Ureter (tissue), 1 donor: ENCODE measurements around the gene EID3. TPM values are rescaled to one million over a fixed set of nuclear protein-coding genes. Genes with fewer than 3 reads are reported as not detected.
"Not testable (repeated sequence)": the region's sequence is repeated elsewhere in the genome, so short reads cannot be mapped to it uniquely, and the experiment has no call there.

Experiments
- DNase-seq: peaks from one replicate; pipeline ENCODE4 v3.0.0-alpha.2; 2020; ENCODE audit warnings: low spot score
- total RNA-seq: library from RNA; stranded (reverse); gene quantifications from one replicate; pipeline ENCODE4 v1.2.4, GENCODE V29; 2023
- donor health status: DM: yes; HTN: yes; CAD: no.

Gene EID3
- total RNA-seq, 1 donor from 2014 or later = 4.7 TPM

DNA sequence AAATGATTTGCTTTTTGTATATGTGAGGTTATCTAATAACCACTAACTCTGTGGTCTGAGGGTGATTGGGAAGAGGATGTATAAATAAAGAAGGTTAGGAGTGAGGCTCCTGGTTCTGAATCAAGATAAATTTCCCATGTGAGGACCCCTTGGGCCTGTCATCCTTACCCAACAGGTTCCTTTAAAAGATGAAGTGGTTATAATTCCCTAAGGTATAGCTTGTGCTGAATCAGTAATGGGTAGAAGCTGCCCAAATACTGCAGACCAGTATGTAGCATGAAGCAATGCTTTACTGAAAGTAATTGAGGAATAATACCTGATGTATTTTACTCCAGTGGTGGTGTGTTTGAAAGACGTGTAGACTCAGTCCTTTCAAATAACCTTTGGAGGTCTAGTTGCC lies 8.7 kb downstream of the EID3 start:
- no peak for DNase-seq

DNA sequence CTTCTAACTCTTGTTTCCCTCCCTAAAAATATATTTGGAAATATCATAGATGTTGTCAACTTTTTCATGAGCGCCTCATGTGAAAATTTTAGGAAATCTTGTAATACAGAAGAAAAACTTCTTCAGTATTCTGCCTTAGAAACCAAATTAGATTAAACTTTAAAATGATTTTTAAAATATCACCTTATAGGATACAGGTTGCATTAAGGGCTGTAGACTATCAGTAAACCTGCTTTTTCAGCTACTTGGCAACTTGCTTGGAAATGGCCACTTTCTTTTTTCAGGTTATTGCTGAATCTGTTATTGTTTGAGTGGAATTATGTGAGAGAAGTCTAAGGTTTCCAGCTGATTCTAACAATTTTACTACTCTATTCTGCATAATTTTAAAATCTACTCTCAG lies 9.1 kb downstream of the EID3 start:
- DNase-seq = no peak

DNA sequence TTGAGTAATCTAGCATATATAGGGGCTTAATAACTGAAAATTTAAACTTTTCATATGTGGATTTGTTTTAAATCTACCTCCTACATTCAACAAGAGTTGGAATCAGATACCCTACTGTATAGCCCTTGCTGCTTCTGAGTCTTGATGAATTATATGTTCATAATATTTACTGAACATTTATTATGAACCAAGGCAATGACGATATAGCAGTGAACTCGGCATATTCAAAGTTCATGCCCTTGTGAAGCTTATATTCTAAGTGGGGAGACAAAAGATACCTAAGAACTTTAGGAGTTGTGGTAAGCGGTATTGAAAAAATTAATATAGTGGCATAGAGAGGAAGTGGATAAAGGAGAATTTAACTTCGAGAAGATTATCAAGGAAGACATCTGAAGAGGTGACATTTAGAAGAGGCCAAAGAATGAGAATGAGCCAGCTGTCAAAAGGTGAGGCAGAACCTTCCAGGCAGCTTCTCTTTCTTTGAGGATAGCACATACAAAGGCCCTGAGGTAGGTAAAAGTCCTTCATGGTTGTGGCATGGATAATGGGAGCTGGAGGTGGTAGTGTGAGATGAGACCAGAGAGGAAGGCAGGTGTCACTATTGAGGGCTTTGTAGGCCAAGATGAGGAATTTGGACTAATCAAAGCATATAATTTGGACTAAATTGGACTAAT lies 10.2 kb downstream of the EID3 start:
- DNase-seq = no peak

DNA sequence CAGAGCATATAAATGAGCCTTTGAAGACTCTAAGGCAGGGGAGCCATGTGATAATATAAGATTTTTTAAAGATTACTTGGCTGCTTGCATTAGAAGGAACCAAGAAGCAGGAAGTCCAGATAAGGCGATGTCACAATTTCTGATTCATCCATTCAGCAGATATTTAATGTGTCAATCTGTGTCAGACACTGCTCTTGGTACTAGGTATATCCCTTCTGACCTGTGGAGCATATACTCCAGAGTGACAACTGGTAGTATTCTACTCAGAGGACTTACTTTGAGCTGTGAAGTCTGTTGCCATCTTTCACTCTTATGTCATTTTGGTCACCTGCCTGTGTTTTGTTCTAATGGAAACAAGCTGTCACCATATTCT lies 10.7 kb downstream of the EID3 start:
- no peak for DNase-seq

DNA sequence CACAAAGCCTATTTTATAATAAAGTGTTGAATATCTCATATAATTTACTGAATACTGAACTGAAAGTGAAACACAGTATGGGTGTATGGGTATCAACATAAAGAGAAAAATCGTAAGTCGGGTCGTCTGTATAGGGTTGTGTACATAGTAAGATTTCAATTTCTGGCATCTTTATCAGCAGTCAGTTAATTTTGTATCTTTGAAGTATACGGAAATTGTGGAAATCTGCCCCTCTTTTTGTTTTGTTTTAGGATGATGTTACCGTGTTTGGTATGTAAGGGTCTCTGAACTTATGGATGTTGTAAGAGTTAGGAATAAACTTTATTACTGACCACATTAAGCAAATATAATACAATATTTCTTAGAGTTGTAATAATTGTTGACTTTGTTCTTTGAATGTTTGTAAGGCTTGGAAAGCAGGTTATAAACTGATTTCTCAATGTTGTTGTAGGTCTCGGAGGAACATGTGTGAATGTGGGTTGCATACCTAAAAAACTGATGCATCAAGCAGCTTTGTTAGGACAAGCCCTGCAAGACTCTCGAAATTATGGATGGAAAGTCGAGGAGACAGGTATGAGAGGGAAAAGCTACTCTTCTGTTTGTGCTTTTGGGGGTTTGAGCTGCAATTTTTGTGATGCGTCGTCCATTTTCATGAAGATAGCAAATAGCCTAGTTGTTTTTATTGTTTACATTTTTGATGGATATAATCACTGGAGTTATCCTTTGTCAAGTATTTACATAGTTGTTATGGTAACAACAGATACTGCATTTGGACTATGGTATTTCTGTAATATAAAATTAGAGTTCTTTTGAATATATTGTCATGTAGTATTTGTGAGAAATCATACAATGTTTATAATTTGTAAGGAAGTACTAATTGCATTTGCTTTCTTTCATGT lies 12.0 kb downstream of the EID3 start:
- DNase-seq = no peak

DNA sequence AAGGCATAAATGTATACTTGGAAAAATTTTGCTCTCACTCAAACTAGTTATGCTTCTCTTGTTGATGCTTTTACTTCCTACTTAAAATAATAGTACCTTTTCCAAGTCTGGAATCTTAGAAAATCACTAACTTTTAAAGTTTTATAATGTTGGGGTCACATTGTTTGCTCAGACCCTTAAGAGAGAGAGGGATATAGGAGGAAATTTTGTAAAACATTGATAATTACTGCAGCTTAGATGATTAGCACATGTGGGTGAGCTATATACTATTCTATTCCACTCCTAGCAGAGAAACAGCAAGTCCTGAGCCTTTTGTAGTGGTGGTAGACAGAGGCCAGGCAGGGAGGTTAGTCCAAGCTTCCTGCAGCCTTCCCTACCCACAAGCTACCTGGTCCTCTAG lies 13.4 kb downstream of the EID3 start:
- DNase-seq = no peak

DNA sequence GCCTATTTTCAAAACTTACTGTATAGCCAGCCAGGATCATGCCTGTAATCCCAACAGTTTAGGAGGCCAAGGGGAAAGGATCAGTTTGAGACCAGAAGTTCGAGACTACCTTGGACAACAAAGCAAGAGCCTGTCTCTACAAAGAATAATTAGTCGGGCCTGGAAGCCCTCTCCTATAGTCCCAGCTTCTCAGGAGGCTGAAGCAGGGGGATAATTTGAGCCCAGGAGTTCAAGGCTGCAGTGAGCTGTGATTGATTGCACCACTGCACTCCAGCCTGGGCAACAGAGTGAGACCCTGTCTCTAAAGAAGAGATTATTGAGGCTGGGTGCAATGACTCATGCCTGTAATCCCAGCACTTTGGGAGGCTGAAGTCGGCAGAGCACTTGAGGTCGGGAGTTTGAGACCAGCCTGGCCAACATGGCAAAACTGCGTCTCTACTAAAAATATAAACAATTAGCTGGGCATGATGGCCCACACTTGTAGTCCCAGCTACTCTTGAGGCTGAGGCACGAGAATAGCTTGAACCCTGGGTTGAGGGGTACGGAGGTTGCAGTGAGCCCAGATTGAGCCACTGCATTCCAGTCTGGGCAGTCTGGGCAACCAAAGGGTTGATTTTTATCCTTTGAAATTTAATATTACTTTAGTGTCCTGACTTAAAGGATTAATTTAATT lies 14.1 kb downstream of the EID3 start:
- DNase-seq = no peak

DNA sequence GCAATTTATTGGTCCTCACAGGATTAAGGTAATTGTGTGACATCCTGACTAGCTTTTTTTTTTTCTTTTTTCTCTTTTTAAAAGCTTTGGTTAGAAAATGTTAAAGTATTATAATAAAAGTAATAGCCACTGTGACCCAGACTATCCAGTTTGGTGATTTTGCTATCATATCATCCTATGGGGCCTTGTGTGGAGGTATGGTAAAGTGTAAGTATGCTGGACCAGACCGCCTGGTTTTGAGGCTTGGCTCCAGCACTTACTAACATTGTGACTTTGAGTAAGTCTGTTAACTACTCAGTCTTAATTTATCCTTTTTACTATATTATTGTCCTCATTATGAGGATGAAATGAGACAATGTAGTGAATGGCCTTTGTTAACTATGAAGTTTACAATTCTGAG lies 15.5 kb downstream of the EID3 start:
- DNase-seq = no peak

DNA sequence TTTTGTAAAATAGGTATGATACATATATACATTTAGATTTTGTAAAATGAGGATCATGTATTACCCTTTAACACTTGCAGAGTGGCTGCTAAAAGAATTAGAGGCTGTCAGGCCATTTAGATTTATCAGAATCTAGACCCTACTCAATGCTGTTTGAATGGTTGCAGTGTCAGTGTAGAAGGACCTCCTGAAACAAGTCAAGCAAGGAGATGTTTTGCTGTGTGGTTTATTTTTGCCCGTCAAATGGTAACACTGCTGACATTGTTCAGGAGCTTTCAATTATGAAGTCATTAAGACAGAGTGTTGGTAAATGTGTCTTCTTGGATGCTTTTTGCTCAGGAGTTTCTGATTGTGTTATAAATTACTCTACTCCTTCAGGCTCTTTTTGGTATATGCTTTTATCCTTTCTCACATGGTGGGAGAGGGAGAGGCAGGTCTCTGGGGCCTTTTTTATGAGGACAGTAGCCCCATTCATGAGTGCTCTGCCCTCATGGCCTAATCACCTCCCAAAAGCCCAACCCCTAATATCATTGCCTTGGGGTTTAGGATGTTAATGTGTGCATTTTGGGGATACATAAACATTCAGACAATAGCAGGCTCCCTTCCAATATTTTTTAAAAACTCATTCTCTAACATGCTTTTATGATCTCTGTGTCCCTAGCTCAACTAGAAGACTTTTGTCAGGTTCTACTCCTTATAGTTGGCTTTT lies 16.5 kb downstream of the EID3 start:
- DNase-seq = no peak

DNA sequence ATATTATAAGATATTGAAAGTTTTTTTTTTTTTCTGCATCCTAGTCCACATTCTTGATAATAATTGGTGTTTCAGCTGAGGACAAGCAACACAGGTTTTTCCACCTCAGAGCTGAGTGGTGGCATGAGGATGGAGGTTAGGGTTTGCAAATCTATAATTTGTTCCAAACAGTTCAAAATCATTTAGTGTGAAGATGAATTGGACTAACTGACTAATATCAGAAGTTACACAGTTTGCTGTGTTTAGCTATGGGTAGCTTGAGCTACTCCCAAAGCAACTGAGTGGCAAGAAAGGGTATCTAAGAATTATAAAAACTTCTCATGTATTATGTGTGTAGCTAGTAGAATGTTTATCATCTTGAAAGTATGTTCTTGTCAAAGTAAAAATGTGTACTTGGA lies 17.1 kb downstream of the EID3 start:
- no peak for DNase-seq

DNA sequence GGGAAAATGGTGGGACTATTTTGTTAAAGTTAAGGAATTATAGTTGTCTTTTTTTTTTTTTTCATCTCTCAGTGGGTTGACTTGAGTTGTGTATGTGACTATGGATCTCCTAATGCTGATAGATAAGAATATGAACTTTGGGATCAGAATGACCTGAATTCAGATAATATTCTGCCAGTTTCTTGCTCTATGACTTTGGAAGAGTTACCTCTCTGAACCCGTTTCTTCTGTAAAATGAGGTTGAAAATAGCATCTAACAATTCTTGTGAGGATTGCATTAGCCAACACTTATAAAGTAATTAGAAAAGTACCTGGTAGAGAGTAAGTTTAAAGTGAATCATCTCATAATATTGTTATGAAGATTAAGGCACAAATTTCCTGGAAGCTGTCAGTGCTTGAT lies 18.4 kb downstream of the EID3 start:
- DNase-seq = no peak

DNA sequence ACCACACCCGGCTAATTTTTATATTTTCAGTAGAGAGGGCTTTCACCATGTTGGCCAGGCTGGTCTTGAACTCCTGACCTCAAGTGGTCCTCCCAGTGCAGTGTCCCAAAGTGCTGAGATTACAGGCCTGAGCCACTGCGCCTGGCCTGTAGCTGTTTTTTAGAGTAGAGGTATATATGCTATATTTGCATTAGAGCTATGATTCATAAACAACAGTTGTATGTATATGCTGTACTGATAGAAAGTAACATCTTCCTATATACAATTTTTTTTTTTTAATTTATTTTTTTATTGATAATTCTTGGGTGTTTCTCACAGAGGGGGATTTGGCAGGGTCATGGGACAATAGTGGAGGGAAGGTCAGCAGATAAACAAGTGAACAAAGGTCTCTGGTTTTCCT lies 19.0 kb downstream of the EID3 start:
- DNase-seq = not testable (repeated sequence)

DNA sequence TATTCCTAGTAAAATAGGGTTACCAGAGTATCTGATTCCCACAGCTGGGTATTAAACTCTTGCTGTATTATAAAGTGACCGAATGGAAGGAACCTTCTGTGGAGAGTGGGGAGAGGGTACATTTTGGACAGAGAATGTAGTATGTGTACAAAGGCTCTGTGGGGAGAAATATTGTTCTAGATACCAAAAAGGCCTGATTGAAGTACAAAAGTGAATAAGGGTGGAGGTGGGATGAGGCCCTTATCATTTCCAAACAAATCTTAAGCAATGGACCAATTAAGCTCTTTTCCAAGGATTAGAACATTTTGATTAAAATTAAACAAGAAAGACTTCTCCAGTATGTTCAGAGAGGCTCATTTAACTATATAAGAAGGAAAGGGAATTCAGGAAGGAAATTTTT lies 20.4 kb downstream of the EID3 start:
- no peak for DNase-seq

DNA sequence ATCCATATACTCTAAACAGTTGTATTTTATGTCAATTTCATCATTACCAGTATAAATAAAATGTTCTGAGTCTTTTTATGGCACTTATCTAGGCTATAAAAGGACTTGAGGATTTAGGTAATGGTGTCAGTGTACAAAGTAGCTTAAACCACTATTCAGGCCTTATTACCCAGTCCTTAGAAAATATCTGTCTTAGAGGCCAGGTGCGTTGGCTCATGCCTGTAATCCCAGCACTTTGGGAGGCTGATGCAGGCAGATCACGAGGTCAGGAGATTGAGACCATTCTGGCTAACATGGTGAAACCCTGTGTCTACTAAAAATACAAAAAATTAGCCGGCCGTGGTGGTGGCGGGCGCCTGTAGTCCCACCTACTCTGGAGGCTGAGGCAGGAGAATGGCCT lies 24.7 kb downstream of the EID3 start:
- not testable (repeated sequence) for DNase-seq

DNA sequence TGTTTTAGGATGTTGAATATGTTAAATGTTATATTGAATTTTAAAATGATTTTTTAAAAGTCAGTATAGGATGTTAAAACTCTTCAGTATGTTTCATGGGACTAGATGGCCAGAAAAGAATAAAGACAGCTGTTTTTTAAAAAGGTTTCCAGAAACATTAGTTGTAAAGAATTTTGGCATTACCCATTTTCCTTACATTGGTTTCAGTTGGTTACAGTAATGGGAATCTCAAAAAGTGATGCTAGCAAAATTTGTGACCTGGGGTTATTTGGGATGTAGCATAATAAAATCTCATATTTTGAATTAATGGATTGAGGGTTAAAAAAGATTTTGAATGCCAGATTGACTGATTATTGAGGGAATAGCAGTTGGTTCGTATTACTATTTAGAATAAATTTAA lies 25.3 kb downstream of the EID3 start:
- no peak for DNase-seq

DNA sequence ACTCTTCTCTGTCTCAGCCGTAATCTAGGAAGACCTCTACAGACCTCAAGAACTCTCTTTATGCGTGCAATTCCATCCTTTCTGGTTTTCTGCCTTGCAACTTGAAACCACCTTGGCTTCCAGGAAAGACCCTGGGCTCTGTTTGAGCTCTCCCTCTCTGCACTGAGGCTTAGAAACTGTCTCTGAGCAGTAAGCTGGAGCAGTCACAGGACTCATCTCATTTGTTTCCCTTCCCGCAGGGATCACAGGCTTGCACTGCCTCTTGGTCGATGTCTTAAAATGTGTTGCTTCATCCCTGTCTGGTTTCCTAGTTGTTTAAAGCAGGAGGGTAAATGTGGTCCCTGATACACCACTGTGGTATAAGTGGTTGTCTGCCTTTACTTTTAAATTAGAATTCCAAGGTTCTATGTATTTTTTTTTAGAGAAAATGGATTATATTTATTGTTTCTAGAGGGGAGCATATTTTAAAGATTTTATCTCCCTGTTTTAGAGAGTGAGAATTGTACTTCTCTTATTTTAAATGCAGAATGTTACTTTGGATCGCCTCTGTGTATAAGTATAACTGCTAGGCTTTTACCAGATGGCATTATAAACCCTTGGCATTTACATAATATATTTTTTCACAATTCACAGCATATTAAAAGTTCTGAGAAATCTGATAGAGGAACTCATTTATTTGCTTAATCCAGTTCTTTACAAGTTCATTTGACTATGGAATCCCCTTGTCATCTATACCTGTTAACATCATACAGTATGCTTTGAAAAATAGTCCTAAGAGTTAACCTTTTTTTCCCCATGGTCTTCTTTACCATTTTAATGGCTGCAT lies 26.4 kb downstream of the EID3 start:
- no peak for DNase-seq

DNA sequence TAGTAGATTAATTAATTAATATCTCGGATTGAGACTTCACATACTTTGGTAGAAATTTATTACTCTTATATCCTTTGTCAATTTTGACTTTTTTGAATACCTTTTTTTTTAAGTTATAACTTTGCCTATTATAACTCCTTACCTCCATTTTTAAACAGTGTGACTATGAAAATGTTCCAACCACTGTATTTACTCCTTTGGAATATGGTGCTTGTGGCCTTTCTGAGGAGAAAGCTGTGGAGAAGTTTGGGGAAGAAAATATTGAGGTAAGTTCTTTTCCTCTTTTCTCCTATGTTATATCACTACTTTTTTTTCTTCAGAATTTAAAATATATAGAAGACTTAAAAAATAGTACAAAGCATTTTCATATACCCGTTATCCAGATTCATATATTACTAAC lies 27.8 kb downstream of the EID3 start:
- no peak for DNase-seq

DNA sequence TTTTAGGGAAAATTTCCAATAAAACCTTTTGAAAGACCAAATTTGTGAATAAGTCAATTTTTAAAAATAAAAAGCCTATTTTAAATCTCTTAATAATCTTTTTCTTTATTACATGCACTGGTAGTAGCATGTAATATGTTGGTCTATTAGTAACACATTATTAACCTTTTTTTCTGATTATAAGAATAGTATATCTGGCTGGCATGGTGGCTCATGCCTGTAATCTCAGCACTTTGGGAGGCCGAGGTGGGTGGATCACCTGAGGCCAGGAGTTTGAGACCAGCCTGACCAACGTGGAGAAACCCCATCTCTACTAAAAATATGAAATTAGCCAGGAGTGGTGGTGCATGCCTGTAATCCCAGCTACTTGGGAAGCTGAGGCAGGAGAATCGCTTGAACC lies 28.7 kb downstream of the EID3 start:
- DNase-seq = not testable (repeated sequence)

DNA sequence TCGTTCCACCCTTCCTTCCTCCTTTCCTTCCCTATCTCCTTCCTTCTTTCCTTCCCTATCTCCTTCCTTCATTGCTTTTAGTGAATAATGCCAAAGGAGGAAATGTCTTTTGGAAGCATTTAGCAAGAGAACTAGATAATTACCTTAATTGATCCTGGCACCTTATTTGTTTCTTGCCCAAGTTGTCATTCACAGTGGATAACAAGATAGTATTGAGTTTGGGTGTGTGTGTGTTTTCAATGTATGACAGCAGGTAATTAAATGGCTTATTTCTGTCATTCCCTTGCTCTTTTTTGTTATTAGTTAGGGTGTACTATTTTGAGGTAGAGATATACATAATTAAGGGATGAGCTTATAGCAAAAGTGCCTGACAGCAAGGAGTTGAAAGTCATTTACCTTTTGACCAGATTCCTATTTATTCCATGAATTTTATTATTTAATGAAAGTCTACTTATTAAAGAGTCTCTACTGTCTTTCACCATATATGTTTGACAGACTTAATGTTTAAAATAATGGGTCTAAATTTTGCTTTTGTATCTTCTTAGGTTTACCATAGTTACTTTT lies 30.2 kb downstream of the EID3 start:
- DNase-seq = no peak

DNA sequence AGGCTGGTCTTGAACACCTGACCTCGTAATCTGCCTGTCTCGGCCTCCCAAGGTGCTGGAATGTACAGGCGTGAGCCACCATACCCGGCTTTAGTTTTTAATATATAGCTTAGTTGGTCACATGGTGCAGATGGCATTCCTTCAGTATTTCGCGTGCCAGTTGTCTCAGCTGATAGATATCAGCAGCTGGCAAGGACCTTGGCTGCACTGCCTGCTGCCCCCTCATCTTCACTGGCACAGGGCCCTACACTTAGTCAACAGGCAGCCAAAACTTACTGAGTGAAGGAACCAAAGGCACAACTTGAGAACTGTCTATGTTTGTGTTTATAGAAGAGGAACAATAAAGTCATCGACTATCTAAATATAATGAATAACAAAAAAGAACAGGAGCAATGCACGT lies 31.0 kb downstream of the EID3 start:
- DNase-seq = no peak

DNA sequence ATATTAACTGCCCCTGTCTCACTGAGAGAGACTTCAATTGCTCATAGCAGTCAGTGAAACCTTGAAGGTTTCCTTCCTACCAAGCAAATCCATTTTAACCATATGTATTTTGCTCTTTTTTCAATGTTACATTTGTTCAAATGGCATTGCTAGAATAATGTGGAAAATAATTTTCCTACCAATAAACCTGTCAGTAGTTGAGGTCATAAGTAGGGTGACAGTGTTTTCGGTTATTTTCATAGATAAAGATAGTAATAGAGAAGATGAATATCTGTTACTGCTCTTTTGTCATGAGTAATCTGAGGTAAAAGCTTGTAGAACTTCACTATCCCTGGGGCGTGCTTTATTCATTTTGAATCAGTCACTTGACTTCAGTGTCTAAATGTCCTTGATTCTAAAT lies 32.6 kb downstream of the EID3 start:
- DNase-seq = no peak
